ENCODE data around the gene CTRB1.

DNA sequence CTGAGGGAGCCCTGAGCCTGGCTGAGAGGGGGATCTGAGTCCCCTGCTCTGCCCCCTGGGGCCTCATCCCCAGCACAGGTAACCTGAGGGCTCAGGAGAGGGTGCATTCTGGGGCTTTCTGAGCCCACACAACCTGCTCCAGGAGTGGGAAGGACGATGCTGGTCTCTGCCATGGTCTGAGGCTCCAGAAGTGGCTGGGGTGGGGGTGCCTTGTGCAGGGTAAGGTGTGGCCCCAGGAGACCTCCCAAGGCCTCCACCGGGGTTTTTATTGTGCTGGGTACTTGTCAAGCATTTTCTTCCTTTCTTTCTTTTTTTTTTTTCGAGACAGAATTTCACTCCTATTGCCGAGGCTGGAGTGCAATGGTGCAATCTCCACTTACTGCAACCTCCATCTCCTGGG is 300 bp downstream of the CTRB1 start:
- TF ChIP-seq SP2 (IDR thresholded peaks at IDR 0.05; ENCODE audit: low read length) (no peak), ZNF274 (IDR thresholded peaks at IDR 0.05; ENCODE audit: borderline replicate concordance, extremely low read depth, low read length) (no peak), RAD21 (IDR thresholded peaks at IDR 0.05 in 1 of 2, conservative IDR thresholded peaks at IDR 0.05 in 1 of 2; ENCODE audit: low read depth in 2 of 2, low read length in 2 of 2) (no peak), KDM1A (IDR thresholded peaks at IDR 0.05; ENCODE audit: borderline replicate concordance, low read length) (no peak), POLR2A (IDR thresholded peaks at IDR 0.05; ENCODE audit: control extremely low read depth in 1 of 2, low read depth in 2 of 2, low read length in 2 of 2) (no peak), CBX8 (IDR thresholded peaks at IDR 0.05; ENCODE audit: borderline replicate concordance, low read depth, low read length) (no peak), RFX5 (IDR thresholded peaks at IDR 0.05; ENCODE audit: borderline replicate concordance, low read depth, low read length) (no peak), JUND (IDR thresholded peaks at IDR 0.05; ENCODE audit: low read length) (no peak), CREB1 (IDR thresholded peaks at IDR 0.05) (no peak), TAF1 (IDR thresholded peaks at IDR 0.05; ENCODE audit: low read depth, low read length) (no peak), ASH2L (IDR thresholded peaks at IDR 0.05; ENCODE audit: low read length) (no peak), POU5F1 (IDR thresholded peaks at IDR 0.05; ENCODE audit: low read depth, low read length) (no peak)
